Posterior vena cava (tissue), 2 donors: ENCODE data around the gene PARVA. TPM values are rescaled to one million over a fixed set of nuclear protein-coding genes. Genes with fewer than 3 reads are reported as not detected.

Experiments
- DNase-seq: peaks from one replicate; pipeline ENCODE4 v3.0.0-alpha.2; 2020; ENCODE audit warnings: low spot score
- intact Hi-C, 2 donors: fragments of 100-400 bp; cut with DNase I; formaldehyde crosslinking; loops; one replicate each; pipeline versions ENCODE4 v1.14.1 to v1.14.2; 2022 to 2023
- total RNA-seq, 2 donors: library from RNA; stranded (reverse); fragmentation: NEBNext Ultra II Directional; extraction: Animal tissue kit (Norgen Biotek cat#: 25700); gene quantifications; one replicate each; pipeline ENCODE4 v1.2.1, GENCODE V29; 2021
- donor health status: DM: yes; HTN: yes; CAD: no.
- donor health status: DM: yes; HTN: yes; CAD: no.

PARVA gene
- total RNA-seq, 2 donors from 2014 or later: 151 to 172 TPM

DNA sequence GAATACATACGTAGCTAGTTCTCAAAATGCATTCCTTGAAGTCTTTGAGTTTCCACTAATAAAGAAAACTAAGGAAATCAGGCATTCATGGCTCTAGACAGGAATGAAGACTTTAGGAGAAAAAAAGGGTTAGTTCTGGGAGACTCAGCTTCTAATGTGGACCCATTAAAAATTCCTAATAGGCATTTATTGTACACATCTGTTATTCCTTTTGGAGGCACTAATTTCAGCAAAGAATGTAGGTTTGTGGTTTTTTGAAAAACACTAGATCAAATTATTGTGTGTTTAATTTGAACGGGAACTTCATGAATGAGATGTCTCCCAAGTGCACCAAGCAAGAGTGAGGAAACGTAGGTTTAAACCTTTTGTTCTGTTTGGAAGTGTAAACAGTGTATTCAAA is 42.7 kb downstream of the PARVA start:
- intact Hi-C loops: no loop called here
- DNase-seq: no peak

DNA sequence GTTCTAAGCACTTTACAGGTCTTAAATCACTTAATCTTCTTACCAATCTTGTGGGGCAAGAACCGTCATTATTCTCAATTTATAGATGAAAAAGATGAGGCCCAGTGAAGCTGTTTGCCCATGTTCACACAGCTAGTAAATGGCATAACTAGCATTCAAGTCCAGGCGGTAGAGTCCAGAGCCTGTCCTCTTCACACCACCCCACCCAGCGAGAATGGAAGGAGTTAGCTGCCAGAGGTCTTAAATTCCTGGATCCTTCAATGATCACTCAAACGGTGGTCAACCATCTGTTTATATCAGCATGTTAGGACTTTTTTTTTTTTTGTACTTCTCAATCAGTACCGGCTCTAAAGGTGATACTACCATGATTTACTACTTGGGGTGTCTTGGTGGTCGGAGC is 43.3 kb downstream of the PARVA start:
- no peak for DNase-seq
- intact Hi-C loops: no loop called here

DNA sequence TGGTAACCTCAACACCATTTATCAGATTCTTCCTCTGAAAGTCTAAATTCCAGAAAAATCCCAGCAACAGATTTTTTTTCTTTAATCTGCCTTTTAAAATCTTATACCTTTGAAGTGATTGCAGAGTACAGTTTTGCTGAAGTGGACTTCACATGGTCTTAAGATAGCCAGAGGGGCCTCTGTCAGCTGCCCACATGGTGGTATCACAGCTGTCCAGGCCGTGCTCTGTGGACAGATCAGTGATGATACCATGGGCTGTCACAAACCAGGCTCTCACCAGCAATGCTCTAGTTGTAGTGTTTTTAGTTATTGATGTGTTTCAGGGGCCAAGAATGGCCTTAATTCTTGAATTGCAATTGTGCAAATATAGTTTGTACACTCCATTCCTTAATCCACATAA is 44.0 kb downstream of the PARVA start:
- intact Hi-C loops: no loop called here
- DNase-seq: no peak

DNA sequence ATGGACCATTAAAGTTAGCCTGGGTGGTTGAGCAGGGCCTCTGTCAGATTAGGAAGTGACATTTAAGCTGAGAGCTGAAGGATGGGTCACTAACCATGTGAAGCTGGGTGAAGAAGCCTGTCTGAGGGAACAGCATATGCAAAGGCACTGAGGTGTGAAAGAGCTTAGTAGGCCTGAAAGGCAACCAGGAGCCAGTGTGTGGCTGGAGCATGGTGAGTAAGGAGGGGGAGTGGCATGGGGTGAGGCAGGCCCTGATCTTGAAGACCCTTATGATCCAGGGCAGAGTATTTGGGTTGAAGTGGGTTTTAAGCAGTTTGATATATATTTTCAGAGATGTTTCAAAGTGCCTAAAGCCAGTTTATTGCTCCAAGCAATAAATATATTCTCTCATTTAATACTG is 48.8 kb downstream of the PARVA start:
- intact Hi-C loops: no loop called here
- no peak for DNase-seq

DNA sequence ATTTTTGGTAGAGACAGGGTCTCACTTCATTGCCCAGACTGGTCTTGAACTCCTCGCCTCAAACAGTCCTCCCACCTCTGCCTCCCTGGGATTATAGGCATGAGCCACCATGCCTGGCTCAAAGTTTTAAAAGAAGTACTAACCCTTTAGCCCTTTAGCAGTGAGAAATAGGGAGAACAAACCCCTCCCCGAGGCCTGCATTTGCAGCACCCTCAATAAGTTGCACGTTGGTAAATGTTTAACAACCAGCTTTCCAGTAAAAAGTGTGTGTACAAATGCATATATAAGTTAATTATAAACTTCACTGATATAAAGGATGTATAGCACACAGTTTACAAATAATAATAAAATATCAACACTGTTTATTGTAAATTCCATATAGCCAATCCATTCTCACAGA is 51.8 kb downstream of the PARVA start:
- intact Hi-C loops: no loop called here
- no peak for DNase-seq

DNA sequence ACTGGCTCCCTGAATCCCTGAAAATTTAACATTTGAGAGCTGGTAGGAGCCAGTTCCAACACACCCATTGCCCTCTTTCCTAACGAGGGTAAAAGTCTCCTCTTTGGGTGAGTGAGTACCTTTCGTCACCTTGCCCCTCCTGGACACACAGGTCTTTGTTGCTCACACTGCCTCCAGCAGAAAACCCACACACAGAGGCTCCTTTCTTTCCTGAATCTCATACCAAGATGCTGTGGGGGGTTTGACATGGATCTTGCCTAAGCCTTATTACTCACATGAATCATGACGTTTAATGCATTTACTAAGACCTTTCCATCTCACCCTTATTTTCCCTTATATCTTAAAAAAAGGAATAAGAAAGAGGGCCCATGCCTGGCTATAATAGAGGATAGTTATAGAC is 53.0 kb downstream of the PARVA start:
- DNase-seq: no peak
- intact Hi-C loops: no loop called here

DNA sequence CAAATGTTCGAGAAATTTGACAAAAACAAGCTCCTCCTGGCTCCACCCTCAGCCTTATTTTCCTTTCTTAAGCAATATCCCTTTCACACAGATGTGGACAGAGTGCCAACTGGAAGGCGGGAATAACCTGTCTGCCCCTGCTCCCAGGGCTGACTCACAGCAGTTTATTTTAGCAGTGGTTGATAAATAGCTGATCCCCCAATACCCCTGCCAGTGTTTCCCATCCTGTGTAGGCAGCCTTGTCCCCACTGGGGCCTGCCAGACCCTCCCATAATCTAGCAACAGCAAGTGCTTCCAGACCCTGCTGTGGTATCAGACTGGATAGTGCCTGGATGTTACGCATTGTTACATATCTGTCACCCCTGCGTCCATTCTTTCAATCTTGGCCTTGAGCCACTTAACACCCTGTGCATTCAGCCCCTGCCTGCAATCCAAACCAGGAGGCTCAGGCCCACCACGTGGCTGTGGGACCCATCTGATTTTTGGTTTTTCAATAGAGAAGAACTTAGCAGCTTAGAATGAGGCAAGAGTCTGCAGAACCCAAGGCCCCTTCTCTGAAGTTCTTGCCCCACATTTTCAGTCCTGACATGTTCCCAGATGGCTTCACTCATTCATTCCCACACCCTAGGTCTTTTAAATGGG is 53.7 kb downstream of the PARVA start:
- DNase-seq: no peak
- intact Hi-C loops: no loop called here

DNA sequence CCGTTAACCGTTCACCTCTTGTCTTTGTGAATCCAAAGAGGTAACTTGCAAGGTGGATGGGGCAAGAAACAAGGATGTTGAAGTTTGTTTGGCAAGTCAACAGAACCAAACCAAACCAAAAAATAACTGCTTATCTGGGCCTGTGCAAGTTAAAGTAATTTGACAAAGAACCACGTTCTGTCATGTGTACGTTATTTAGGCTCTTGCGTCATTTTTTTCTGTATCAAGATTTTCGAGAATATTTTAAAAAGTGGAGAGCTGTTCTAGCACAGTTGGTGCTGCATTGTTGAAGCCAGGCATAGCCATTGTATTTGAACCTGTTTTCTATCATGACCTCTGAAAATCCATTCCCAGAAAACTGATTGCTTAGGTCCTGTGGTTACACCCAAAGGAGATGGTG is 55.1 kb downstream of the PARVA start:
- intact Hi-C loops: no loop called here

DNA sequence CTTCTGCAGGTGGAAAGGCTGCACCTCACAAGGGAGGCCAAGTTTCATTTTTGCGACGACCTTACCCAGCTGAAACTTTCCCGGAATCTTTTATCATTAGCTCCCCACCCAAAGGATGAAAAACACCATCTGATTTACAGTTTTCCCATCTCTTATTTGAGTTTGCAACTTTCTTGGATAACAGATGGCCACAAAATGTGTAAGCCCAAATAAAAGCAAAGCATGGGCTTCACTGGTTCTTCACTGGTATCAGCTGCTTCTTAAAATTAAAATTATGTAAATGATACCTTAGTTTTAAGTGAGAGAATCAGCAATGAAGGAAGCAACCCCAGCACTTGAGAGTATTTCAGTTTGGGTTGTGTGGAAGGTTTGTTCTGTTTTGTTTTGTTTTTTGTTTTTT is 55.8 kb downstream of the PARVA start:
- DNase-seq: no peak
- intact Hi-C loops: no loop called here

More for the DNA sequence above, 55.1 kb downstream of the PARVA start:
- no peak for DNase-seq

DNA sequence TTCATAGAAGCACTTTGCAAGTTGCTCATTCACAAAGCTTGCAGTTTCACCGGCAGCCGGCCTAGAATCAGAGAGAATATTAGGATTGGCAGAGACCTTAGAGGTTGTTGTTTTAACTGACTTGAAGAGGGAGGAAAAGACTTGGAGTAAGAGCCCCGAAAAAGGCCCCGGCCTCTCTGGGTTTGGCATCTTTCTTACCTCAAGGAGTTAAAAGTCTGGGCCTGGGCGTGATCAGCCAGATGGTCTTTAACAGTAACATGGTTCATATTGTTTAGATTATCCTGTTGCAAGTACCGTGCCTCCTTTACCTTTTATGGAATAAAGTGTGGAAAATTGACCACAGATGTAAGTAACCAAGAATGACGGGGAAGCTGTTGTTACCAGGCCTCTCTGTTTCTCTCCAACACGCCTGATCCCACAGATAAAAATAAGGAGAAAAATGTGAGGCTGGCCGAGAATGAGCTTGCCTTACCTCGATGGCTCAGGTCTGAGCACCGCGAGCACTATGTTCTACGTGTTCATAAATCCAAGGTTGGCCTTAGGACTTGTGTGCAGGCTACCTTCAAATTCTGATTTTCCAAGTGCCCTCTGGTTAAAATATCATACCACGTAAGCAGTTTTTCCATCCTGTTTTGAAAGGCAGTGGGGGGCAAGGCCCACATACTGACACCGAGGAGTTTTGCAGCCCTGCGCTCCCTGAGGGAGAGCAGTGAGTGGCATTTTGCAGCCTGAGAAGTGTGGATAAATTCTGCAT is 56.4 kb downstream of the PARVA start:
- intact Hi-C loops: no loop called here

DNA sequence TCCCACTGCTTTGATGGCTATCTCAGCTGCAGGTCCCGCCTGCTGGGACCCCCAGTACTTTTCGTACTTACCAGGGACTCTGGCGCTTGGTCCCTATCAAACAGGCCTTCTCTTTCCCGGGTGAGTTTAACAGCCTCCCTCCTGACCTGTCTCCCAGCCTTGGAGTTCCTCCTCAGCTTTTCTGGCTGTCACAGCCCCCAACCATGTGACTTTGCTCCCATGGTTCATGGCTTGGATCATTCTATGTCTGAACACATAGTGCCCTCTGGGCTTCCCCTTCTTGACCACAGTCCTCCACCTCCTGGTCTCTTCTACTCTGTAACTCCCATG is 56.9 kb downstream of the PARVA start:
- intact Hi-C loops: no loop called here
- DNase-seq: no peak

More for the DNA sequence above, 56.4 kb downstream of the PARVA start:
- DNase-seq: no peak

DNA sequence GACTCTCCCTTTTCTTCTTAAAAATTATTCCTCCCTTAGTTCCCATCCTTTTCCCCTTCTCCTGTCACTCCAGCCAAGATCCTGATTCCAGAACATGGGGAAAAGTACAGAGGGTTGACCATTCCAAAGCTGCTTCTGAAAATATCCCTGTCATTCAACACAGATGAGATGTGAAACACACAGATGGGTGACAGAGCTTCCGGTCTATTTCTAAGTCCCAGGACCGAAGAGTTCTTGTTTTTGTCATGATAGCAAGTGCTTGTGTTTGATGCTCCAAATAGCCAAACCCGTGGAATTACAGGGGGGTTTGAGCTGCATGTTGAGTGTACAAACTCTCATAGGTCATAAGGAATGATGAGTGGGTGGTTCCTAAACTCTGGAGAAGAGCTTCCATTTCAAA is 57.9 kb downstream of the PARVA start:
- intact Hi-C loops: no loop called here
- DNase-seq: no peak

DNA sequence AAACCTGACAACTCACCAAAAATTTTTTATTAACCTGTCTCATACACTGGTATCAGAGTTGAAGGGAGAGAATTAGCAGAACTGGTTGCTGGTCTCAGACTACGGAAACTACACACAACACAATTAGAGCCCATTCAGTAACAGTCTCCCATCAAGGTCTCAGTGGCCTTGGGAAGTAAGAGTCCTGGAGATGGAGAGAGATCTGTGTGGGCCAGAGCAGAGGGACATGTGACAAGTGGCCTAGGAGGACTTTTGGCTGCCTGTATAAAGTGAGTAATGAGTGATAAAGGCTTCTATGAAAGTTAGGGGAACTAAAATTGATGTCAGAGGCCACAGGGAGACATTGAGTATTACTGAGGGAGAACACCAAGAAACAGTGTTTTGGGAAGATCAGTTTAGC is 58.9 kb downstream of the PARVA start:
- intact Hi-C loops: no loop called here
- DNase-seq: no peak

DNA sequence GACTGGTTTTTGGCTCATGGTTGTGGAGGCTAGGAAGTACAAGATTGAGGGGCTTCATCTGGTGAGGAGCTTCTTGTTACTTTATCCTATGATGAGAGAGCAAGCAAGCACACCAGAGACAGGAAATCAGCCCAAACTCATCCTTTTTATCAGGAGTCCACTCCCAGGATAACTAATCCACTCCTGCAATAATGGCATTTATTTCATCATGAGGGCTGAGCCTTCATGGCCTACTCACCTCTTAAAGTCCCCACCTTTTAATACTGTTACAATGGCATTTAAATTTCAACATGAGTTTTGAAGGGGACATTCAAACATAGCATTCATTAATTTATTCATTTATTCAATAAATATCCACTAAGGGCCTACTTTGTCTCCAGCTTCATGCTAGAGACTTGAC is 60.9 kb downstream of the PARVA start:
- intact Hi-C loops: no loop called here

DNA sequence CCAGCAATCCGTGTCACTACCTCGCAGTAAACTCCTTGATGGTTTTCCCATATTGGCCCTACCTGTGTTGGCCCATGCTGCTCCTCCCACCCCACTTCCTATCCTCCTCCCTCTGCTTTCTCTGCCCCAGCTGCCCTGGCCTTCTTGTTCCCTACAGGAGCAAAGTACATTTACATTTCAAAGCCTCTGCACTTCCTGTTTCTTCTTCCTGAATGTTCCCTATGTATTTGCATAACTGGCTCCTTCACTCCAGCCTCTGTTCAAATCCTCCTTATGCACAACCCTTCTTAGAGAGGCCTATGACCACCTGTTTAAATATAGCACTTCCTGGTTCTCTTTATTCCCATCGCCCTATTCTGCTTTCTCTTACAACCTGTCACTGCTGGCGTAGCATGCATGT is 62.2 kb downstream of the PARVA start:
- DNase-seq: no peak
- intact Hi-C loops: no loop called here

More for the DNA sequence above, 60.9 kb downstream of the PARVA start:
- no peak for DNase-seq

DNA sequence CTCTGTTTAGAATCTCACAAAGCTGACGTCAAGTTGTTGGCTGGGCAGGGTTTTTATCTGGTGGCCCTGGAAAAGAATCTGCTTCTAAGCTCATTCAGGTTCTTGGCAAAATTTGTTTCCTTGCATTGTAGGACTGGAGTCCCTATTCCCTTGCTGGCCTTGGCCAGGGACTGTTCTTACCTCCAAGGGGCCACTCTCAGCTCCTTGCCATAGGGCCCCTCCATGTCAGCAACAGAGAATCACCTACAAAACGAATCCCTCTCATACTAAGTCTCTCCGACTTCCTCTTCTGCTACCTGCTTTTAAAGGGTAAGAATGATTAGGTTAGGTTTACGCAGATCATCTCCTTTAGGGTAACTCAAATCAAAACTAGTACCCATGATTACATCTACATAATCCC is 63.2 kb downstream of the PARVA start:
- no peak for DNase-seq
- intact Hi-C loops: no loop called here

DNA sequence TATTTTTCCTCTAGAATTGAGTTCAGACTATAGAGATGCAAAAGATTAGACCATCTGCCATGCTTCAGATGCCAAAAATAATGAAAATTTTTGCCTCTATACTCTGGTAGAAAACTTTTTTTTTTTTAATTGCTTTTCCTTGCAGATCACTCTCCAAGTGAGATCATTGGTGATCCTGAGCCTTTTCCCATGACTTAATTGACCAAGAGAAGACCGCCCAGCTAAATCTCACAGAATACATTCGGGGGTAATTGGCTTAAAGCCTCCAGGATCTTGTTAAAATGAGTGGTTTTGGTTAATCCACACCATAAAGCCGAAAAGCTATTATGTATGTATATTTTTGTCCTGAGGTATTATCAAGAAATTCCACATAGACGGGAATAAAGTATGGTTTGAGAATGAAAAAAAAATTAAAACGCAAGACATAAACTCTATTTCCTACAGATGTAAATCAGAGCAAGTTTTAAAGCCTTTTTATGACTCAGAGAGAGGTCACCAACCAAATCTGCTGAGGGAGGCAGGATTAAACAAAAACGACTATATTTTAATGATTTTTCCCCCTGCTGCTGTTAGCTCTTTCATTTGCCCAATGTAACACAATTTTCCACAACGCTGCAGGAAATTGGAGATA is 64.0 kb downstream of the PARVA start:
- DNase-seq: no peak
- intact Hi-C loops: no loop called here

DNA sequence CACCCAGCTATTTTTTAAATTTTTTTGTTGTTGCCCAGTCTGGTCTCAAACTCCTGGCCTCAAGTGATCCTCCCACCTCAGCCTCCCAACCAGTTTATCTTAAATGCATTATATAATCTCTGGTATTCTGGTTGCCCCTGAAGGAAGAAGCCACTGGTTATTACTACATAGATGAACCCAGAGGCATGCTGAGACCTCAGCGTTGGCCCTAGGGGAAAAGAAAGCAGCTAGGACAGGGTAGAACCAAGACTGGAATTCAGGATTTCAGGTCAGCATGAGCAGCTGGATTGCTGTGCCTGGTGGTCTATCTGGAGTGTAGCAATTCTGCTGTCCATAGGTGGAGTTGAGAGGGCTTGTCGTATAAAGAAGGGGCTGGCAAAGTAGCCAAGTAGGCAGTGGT is 67.2 kb downstream of the PARVA start:
- DNase-seq: no peak

DNA sequence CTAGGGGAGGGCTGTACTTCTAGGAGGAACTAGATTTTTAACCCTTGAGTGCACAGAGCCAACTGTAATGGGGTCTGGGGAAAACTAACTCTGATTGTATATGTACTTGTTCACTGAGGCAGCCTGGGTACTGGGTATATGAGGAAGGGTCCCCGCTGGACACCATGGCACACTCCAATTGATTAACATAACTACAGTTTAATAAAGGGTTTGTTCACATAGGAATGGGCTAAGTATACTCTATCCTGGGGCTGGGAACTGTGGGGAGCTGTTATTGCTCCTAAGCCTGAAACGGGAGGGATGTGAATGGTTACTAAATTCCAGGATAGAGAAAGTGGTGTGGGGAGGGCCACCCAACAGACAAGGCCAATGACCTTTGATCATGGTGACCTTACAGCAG is 67.6 kb downstream of the PARVA start:
- DNase-seq: no peak
- intact Hi-C loops: no loop called here

More for the DNA sequence above, 67.2 kb downstream of the PARVA start:
- intact Hi-C loops: no loop called here

DNA sequence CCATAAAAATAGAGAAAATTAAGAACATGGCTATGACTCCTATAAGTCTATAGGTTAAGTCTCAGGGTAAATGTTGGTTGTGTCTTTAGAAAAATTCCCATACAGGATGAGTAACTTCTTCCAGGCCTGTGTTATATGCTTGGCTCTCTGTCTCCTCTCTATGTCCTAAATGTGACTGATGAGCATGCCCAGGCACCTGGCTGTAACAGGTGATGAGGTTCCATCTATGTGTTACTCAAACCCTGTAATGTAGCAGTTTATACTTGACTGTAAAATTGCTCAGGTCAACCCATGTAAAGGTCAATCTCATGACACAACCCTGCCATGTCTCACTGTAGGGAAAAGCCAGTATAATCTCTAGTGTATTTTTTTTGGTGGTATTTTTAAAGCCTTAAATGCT is 69.5 kb downstream of the PARVA start:
- no peak for DNase-seq
- intact Hi-C loops: no loop called here
